Loucy (cell line): Measurements from ENCODE around the gene TMEM272.

Experiments used
- H2AFZ ChIP-seq: fragments of 200-600 bp; sonication (generic); 2 replicates; pipeline ENCODE4 v1.6.0; 2016; ENCODE audit warnings: antibody characterized with exemption, mild to moderate bottlenecking, low read length, moderate library complexity
- H3F3A ChIP-seq: fragments of 200-600 bp; 2 replicates; pipeline ENCODE4 v1.6.0; 2016; ENCODE audit warnings: antibody characterized with exemption, low read depth, mild to moderate bottlenecking
- H3K27me3 ChIP-seq: fragments of 200-600 bp; sonication (generic); 2 replicates; pipeline ENCODE4 v1.6.1; 2014; ENCODE audit warnings: low read length, mild to moderate bottlenecking; ENCODE audit not compliant: insufficient read depth, poor library complexity, severe bottlenecking
- H3K36me3 ChIP-seq: fragments of 200-600 bp; sonication (generic); 2 replicates; pipeline ENCODE4 v1.6.1; 2016; ENCODE audit warnings: low read length; ENCODE audit not compliant: insufficient read depth
- H3K4me1 ChIP-seq: fragments of 200-600 bp; sonication (generic); 2 replicates; pipeline ENCODE4 v1.5.1; 2014; ENCODE audit warnings: low read length, mild to moderate bottlenecking; ENCODE audit not compliant: insufficient read depth, poor library complexity, severe bottlenecking
- H3K4me2 ChIP-seq: fragments of 200-600 bp; sonication (generic); 2 replicates; pipeline ENCODE4 v1.6.0; 2014; ENCODE audit warnings: antibody characterized with exemption, low read length, low read depth, mild to moderate bottlenecking; ENCODE audit not compliant: poor library complexity, severe bottlenecking
- H3K4me3 ChIP-seq: fragments of 200-600 bp; sonication (generic); 2 replicates; pipeline ENCODE4 v1.5.1; 2014; ENCODE audit warnings: low read length, mild to moderate bottlenecking, mixed read lengths; ENCODE audit not compliant: poor library complexity, severe bottlenecking
- H3K79me2 ChIP-seq: fragments of 200-600 bp; sonication (generic); 2 replicates; pipeline ENCODE4 v1.6.1; 2014; ENCODE audit warnings: low read length; ENCODE audit not compliant: insufficient read depth
- H3K9ac ChIP-seq: fragments of 200-600 bp; sonication (generic); 2 replicates; pipeline ENCODE4 v1.6.0; 2014; ENCODE audit warnings: mild to moderate bottlenecking, low read depth, low read length, moderate library complexity; ENCODE audit not compliant: poor library complexity, severe bottlenecking
- H3K9me2 ChIP-seq: fragments of 200-600 bp; sonication (generic); replicated peaks from 2 replicates; pipeline ENCODE4 v1.6.1; 2016; ENCODE audit warnings: low read depth, low read length, mixed read lengths
- H3K9me3 ChIP-seq: fragments of 200-600 bp; sonication (generic); 2 replicates; pipeline ENCODE4 v1.6.1; 2014; ENCODE audit warnings: mild to moderate bottlenecking, antibody characterized with exemption, low read length, low read depth; ENCODE audit not compliant: insufficient read depth
- H4K20me1 ChIP-seq: fragments of 200-600 bp; sonication (generic); 2 replicates; pipeline ENCODE4 v1.6.0; 2014; ENCODE audit warnings: antibody characterized with exemption, low read length, mild to moderate bottlenecking; ENCODE audit not compliant: insufficient read depth, poor library complexity, severe bottlenecking
- CTCF ChIP-seq: fragments of 200-600 bp; sonication (generic); conservative IDR thresholded peaks from 2 replicates; pipeline ENCODE4 v1.5.1; 2014; ENCODE audit warnings: mild to moderate bottlenecking, antibody characterized with exemption, low read length
- EZH2phosphoT487 ChIP-seq: fragments of 200-600 bp; IDR thresholded peaks from 2 replicates; pipeline ENCODE4 v1.6.1; 2018; ENCODE audit warnings: antibody characterized with exemption, mild to moderate bottlenecking, moderate library complexity, borderline replicate concordance

TMEM272 gene

DNA sequence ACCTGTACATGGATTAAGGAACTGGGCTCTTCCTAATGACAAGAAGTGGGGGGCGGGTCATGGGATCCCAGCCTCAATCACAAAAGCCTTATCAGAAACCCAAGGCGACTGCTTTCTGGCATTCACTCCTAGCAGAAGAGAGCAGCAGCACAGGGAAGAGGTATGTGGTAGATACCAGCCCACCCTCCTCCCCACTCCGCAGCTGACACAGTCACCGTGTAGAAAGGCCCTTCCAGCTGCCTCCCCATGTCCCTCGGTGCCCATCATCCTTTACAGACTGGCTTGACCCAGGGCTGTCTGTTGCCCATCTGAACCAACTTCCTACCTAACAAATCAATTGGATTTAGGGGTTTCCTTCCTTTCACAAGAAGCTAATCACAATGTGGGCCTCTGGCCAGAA is 37.9 kb downstream of the TMEM272 start:
- Histone ChIP-seq H3K27me3 (no peaks in the 10 kb centered on the region), H3K9ac (no peak overlapping the region), H4K20me1 (no peaks in the 10 kb centered on the region), H3K79me2 (no peaks in the 10 kb centered on the region), H3K36me3 (no peaks in the 10 kb centered on the region), H3K4me3 (no peak overlapping the region), H3K4me2 (no peak overlapping the region), H3K9me3 (no peaks in the 10 kb centered on the region), H2AFZ (no peak overlapping the region), H3F3A (no peaks in the 10 kb centered on the region), H3K4me1 (peaks cover 28% of the 10 kb centered on the region), H3K9me2 (no peaks in the 10 kb centered on the region)
- TF ChIP-seq CTCF = no peak
- TF ChIP-seq EZH2phosphoT487 = no peak

DNA sequence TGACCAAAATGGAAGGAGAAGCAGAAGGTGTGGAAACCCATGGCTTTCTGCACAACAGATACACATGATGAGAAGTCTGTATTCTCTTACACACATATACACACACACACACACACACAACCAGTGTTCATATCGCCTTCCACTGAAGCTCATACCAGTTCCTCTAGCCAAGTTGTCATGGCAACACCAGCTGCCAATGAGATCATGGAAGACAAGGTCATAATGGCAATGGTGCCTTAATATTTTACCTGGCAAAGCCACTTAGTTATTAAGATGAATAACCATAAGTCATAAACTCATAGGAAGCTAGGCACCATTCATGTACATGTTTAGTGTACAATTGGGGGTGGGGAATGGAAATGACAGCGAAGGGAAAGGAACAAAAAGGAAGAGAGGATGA is 38.4 kb downstream of the TMEM272 start:
- H3K9ac ChIP-seq = no peak overlapping the region
- no peaks in the 10 kb centered on the region for H3K79me2 ChIP-seq
- H3K9me2 ChIP-seq = no peaks in the 10 kb centered on the region

DNA sequence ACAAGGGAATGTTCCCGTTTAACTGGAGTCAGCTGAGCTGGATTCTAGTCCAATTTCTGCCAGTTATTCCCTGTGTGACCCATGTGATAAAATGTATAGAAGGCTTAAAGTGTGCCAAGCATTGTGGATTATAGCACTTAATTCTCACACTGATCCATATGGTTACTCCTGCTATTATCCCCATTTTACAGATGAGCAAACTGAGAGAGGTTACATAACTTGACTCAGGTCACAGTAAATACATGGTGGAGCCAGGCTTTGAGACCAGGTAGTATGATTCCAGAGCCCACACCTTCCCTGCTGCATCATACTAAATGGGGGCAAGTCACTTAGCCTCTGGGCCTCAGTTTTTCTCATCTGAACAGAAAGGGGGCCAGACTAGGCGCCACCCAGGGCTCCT is 39.1 kb downstream of the TMEM272 start:
- TF ChIP-seq CTCF = no peak
- TF ChIP-seq EZH2phosphoT487 = no peak
- no peak overlapping the region for H3K4me2 ChIP-seq

More for the DNA sequence above, 38.4 kb downstream of the TMEM272 start:
- H3K27me3 ChIP-seq = no peaks in the 10 kb centered on the region
- no peak overlapping the region for H2AFZ ChIP-seq
- H3K36me3 ChIP-seq = no peaks in the 10 kb centered on the region
- H3K4me1 ChIP-seq = peaks cover 25% of the 10 kb centered on the region
- no peak overlapping the region for H3K4me2 ChIP-seq
- H3K4me3 ChIP-seq = no peak overlapping the region
- H4K20me1 ChIP-seq = no peaks in the 10 kb centered on the region
- no peaks in the 10 kb centered on the region for H3K9me3 ChIP-seq
- no peaks in the 10 kb centered on the region for H3F3A ChIP-seq
- TF ChIP-seq EZH2phosphoT487 (no peak), CTCF (no peak)

More for the DNA sequence above, 39.1 kb downstream of the TMEM272 start:
- Histone ChIP-seq H3K79me2 (no peaks in the 10 kb centered on the region), H3K36me3 (no peaks in the 10 kb centered on the region), H3K4me3 (no peak overlapping the region), H3K9me3 (no peaks in the 10 kb centered on the region), H3K9ac (no peak overlapping the region), H3K27me3 (no peaks in the 10 kb centered on the region), H3K9me2 (no peaks in the 10 kb centered on the region), H2AFZ (no peak overlapping the region), H4K20me1 (no peaks in the 10 kb centered on the region), H3K4me1 (peaks cover 19% of the 10 kb centered on the region), H3F3A (no peaks in the 10 kb centered on the region)
